Suprapubic skin (tissue), 4 donors: ENCODE results near the gene SEC63. TPM values are rescaled to one million over a fixed set of nuclear protein-coding genes. Genes with fewer than 3 reads are reported as not detected.
"Not testable (repeated sequence)": the region's sequence is repeated elsewhere in the genome, so short reads cannot be mapped to it uniquely, and the experiment has no call there.

Experiments
- DNase-seq, 2 donors: peaks; one replicate each; pipeline ENCODE4 v3.0.0-alpha.2; 2019; ENCODE audit warnings: low spot score in 2 of 2
- H3K27ac ChIP-seq: fragments of 200-600 bp; sonication (generic); one replicate; pipeline ENCODE4 v1.5.1; 2019
- H3K27me3 ChIP-seq: fragments of 200-600 bp; sonication (generic); one replicate; pipeline ENCODE4 v1.5.1; 2019
- H3K36me3 ChIP-seq: fragments of 200-600 bp; sonication (generic); one replicate; pipeline ENCODE4 v1.5.1; 2019
- H3K4me1 ChIP-seq: fragments of 200-600 bp; sonication (generic); one replicate; pipeline ENCODE4 v1.5.1; 2019
- H3K4me3 ChIP-seq: fragments of 200-600 bp; sonication (generic); one replicate; pipeline ENCODE4 v1.5.1; 2019; ENCODE audit warnings: mild to moderate bottlenecking
- H3K9me3 ChIP-seq: fragments of 200-600 bp; sonication (generic); one replicate; pipeline ENCODE4 v1.5.1; 2019
- CTCF ChIP-seq, 2 donors: fragments of 200-600 bp in 1 of 2; fragments of 450-650 bp in 1 of 2; sonication (generic) in 1 of 2; IDR thresholded peaks; one replicate each; pipeline ENCODE4 v1.5.1; 2016 to 2019; ENCODE audit warnings: antibody characterized with exemption in 2 of 2, mild to moderate bottlenecking in 1 of 2, moderate library complexity in 1 of 2
- EP300 ChIP-seq: sonication (generic); formaldehyde crosslinking; IDR thresholded peaks from one replicate; pipeline ENCODE4 v1.6.1; 2017; ENCODE audit warnings: antibody characterized with exemption
- POLR2A ChIP-seq, 2 donors: fragments of 450-650 bp; IDR thresholded peaks; one replicate each; pipeline ENCODE4 v1.6.1; 2017; ENCODE audit warnings: antibody characterized with exemption in 2 of 2, mild to moderate bottlenecking in 2 of 2, moderate library complexity in 2 of 2
- POLR2AphosphoS5 ChIP-seq, 3 donors: sonication (generic); formaldehyde crosslinking; IDR thresholded peaks; one replicate each; pipeline ENCODE4 v1.6.1; 2017; ENCODE audit warnings: antibody characterized with exemption in 3 of 3
- WGBS: methylation state at CpG from one replicate; pipeline ENCODE4 v1.1.5; 2018; 5-methylcytosine and 5-hydroxymethylcytosine counted together
- total RNA-seq, 4 donors: library from RNA; depleted of rRNA; stranded (reverse); fragments of >200 nt; gene quantifications; one replicate each; pipeline ENCODE4 v1.1.0, GENCODE V29; 2016

The SEC63 gene
- total RNA-seq, 4 donors from 2014 or later: 31.6 to 54.1 (median 42.4) TPM

- Histone ChIP-seq H3K27me3 (no peaks in the 10 kb centered on the region), H3K27ac (no peak overlapping the region), H3K9me3 (no peaks in the 10 kb centered on the region), H3K4me1 (no peaks in the 10 kb centered on the region), H3K36me3 (peaks cover 60% of the 10 kb centered on the region), H3K4me3 (no peak overlapping the region)
- WGBS: 61% methylated on average over 2 of the region's 3 CpGs
- no peak for TF ChIP-seq CTCF (IDR thresholded peaks at IDR 0.05)
- TF ChIP-seq EP300: no peak
- TF ChIP-seq POLR2A (IDR thresholded peaks at IDR 0.05): no peak
- no peak for TF ChIP-seq POLR2AphosphoS5 (IDR thresholded peaks at IDR 0.05)
- no peak for DNase-seq
These were observed 78.1 kb downstream of the SEC63 start for GRCh38 chr6:107879941-107880340.

GRCh38 chr6:107877968-107878367, 80.0 kb downstream of the SEC63 start:
- TF ChIP-seq POLR2AphosphoS5 (IDR thresholded peaks at IDR 0.05): no peak
- TF ChIP-seq POLR2A (IDR thresholded peaks at IDR 0.05): no peak
- WGBS: 97% methylated on average over 1 of the region's 1 CpG
- no peaks in the 10 kb centered on the region for H3K9me3 ChIP-seq
- no peaks in the 10 kb centered on the region for H3K4me1 ChIP-seq
- no peak overlapping the region for H3K27ac ChIP-seq
- no peaks in the 10 kb centered on the region for H3K27me3 ChIP-seq
- H3K36me3 ChIP-seq: peaks cover 66% of the 10 kb centered on the region
- no peak for DNase-seq
- no peak overlapping the region for H3K4me3 ChIP-seq

DNA sequence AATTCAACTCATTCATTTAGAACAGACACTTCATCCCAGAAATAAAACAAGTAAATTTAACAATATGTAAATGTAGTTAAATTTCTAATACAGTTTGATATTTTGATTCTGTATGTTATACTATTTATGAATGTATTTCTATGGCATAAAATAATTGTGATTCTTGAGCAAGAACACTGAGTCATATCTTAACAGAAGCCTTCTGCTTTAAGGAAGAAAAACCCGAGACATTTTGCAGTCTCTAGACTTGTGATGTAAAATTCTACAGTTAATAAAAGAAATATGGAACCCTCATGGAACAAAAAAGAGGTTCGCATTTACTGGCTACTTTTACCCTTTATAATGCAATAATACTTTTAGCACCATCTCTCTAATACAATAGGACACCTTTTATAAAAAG, 86.0 kb downstream of the SEC63 start:
- no peak overlapping the region for H3K27ac ChIP-seq
- TF ChIP-seq POLR2AphosphoS5 (IDR thresholded peaks at IDR 0.05): no peak
- TF ChIP-seq EP300: no peak
- no peak for TF ChIP-seq CTCF (IDR thresholded peaks at IDR 0.05)
- TF ChIP-seq POLR2A (IDR thresholded peaks at IDR 0.05): no peak
- H3K4me1 ChIP-seq: no peaks in the 10 kb centered on the region
- H3K27me3 ChIP-seq: no peaks in the 10 kb centered on the region
- DNase-seq: no peak
- 89% methylated on average over 2 of the region's 2 CpGs for WGBS
- H3K36me3 ChIP-seq: peaks cover 42% of the 10 kb centered on the region
- no peak overlapping the region for H3K4me3 ChIP-seq
- H3K9me3 ChIP-seq: no peaks in the 10 kb centered on the region

DNA sequence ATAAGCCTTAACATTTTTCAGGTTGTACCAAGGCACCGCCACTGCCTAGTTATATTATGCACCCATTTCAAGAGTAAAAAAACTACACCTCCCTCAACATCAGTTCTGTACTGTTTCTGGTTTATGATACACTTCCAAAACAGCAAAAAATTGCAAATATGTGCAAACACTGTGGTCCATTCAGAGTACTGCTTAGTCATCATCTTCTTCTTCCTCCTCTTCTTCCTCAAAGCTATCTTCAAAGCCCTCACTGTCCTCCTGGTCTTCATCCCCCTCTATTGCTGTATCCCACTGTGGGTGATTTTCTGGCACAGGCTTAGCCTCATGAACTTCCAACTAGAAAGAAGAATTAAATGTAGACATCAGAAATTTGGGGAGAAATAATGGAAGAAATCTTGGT, 86.5 kb downstream of the SEC63 start:
- not testable (repeated sequence) for H3K27me3 ChIP-seq, H3K27ac ChIP-seq, H3K9me3 ChIP-seq, H3K4me3 ChIP-seq, DNase-seq, H3K4me1 ChIP-seq
- peaks cover 42% of the 10 kb centered on the region for H3K36me3 ChIP-seq
- WGBS: 96% methylated on average over 1 of the region's 1 CpG

DNA sequence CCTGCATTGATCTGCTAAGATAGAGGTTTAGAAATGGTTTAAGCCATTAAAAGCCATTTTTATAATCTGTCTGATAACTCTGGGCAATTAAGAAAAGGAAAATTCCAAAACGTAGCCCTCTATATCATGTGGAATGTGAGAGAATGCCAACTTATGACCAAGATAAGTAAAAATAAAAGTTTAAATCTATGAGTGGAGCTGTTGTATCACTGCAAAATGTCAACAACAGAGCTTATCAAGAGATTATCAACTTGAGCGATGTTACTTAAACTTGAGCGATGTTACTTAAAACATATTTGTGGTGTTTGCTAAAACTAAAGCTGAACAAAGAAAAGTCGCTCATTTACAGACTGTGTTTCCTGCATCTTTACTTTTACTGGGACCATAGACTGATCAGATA, 87.0 kb downstream of the SEC63 start:
- TF ChIP-seq EP300 (no peak), CTCF (IDR thresholded peaks at IDR 0.05) (no peak), POLR2A (IDR thresholded peaks at IDR 0.05) (no peak), POLR2AphosphoS5 (IDR thresholded peaks at IDR 0.05) (no peak)
- H3K9me3 ChIP-seq: no peaks in the 10 kb centered on the region
- H3K27me3 ChIP-seq: no peaks in the 10 kb centered on the region
- H3K4me1 ChIP-seq: no peaks in the 10 kb centered on the region
- no peak overlapping the region for H3K27ac ChIP-seq
- peaks cover 42% of the 10 kb centered on the region for H3K36me3 ChIP-seq
- DNase-seq: no peak
- 90% methylated on average over 4 of the region's 4 CpGs for WGBS
- no peak overlapping the region for H3K4me3 ChIP-seq

DNA sequence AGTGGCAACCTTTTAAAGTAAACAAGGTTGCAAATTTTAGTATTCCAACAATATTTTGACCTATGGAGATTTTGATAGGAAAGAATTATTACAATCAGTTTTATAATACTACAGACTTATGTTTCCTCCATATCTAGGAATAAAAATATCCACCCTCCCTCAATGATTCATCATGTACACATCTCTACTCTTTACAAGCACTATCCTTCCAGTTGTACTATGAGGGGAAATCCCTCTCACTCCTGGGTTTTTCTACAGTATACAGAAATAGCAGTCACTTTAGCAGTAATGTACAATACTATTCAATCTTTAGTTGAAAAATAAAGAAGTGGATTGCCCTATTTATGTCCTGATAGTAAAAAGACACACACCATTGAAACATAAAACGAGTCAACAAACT, 87.6 kb downstream of the SEC63 start:
- no peak overlapping the region for H3K4me3 ChIP-seq
- peaks cover 36% of the 10 kb centered on the region for H3K36me3 ChIP-seq
- H3K4me1 ChIP-seq: no peaks in the 10 kb centered on the region
- H3K9me3 ChIP-seq: no peaks in the 10 kb centered on the region
- H3K27me3 ChIP-seq: no peaks in the 10 kb centered on the region
- H3K27ac ChIP-seq: no peak overlapping the region
- 67% methylated on average over 1 of the region's 1 CpG for whole genome bisulfite sequencing
- no peak for TF ChIP-seq CTCF (IDR thresholded peaks at IDR 0.05)
- TF ChIP-seq POLR2AphosphoS5 (IDR thresholded peaks at IDR 0.05): no peak
- no peak for TF ChIP-seq EP300
- TF ChIP-seq POLR2A (IDR thresholded peaks at IDR 0.05): no peak
- DNase-seq: no peak
